NCI-H1436 treated with DMSO at 0.1 percent for 48 hours (cell line): Measurements from ENCODE around the gene ERCC6.

Experiments
- DNase-seq: peaks from one replicate; lab custom pipeline; 2025; lab: John Stamatoyannopoulos, UW

Gene ERCC6

GRCh38 chr10:49549640-49550346 lies 10.9 kb upstream of the ERCC6 start:
- no peak for DNase-seq

DNA sequence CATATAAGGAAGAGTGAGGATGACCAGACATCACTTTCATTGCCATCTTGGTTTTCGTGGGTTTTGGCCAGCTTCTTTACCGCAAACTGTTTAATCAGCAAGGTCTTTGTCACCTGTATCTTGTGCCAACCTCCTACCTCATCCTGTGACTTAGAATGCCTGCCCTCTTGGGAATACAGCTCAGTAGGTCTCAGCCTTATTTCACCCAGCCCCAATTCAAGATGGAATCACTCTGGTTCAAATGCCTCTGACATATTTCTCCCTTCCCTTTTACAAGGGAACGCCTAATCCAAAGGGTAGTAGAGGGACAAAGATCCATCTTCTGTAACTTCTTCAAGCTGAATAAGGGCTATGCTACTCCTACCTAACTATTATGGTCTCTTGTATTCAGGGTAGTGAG lies 4.7 kb upstream of the ERCC6 start:
- no peak for DNase-seq

GRCh38 chr10:49542353-49542752 lies 3.4 kb upstream of the ERCC6 start:
- no peak for DNase-seq

DNA sequence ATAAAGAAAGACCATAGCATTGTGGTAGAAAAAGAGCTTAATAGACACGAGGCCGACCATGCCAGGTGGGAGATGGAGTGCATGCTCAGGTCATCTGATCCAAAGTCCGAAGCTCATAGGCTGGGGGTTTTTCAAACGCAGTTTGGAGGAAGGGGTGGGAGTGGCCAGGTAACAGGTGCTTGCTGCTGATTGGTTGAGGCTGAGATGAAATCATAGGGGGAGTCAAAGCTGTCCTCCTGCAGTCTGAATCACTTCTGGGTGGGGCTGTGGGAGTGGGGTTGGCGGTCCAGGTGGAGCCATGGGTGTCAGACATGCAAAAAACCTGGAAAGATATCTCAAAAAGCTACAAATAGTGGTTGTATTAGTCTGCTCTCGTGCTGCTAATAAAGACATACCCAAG lies 2.8 kb upstream of the ERCC6 start:
- no peak for DNase-seq

- no peak for DNase-seq
Observed at GRCh38 chr10:49540056-49540797, 1.3 kb upstream of the ERCC6 start.

DNA sequence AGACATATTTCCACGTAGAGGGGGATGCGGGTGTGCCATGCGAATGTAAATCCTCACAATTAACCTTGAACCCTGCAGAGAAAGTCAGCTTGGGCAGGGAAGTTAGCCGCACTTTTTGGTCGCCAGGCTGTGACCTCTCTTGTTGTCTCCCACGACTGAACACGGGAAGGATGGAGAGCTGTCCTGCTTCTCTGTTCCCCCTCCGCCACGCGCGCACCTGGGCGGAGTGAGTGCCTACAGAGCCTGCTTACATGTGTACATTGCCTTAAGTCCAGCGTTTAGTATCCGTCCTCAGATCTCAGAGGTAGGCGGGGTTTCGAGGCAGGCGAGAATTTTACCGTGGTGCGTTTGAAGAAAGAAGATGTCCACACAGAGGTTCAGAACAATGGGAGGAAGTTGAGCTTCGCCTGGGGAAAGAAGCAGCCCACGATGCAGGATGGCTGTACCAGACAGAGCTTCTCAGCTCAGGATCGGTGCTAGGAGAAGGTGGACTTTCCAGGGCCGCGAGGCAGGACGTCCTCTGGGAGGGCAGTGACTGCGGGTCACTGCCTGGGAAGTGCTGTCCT lies 482 bp upstream of the ERCC6 start:
- DNase-seq: no peak

DNA sequence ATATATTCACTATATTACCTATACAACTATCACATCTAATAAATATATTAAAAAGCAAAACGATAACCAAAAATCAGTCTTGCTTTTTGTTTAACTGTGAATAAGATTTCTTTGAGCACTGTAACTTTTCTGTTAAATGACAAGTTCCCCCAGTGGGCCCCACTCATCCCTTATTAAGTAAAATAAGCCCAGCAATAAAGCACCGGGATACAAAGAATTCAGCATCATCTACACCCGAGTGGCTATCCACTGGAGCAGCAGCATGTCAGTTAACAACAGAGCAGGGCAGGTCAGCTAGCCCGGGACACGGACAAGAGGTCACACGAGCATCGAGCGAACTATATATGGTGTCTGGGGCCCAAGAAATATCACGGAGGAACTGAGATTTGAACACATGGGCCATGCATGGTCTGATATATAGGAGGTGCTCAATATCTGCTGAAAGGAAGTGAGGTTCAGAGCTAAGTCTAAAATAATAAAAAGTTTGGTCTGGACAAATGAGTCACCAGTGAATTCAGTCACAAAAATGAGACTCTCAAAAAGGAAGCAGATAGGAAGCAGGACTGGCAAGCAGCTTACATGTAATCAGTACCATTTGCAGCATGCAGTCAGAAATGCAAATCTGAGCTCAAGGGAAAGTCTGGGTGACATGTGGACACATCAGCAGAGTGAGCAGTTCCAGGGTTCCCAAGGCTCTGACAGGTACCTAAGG lies 4.1 kb downstream of the ERCC6 start:
- DNase-seq: no peak

GRCh38 chr10:49532461-49532860 lies 6.5 kb downstream of the ERCC6 start:
- DNase-seq: no peak

DNA sequence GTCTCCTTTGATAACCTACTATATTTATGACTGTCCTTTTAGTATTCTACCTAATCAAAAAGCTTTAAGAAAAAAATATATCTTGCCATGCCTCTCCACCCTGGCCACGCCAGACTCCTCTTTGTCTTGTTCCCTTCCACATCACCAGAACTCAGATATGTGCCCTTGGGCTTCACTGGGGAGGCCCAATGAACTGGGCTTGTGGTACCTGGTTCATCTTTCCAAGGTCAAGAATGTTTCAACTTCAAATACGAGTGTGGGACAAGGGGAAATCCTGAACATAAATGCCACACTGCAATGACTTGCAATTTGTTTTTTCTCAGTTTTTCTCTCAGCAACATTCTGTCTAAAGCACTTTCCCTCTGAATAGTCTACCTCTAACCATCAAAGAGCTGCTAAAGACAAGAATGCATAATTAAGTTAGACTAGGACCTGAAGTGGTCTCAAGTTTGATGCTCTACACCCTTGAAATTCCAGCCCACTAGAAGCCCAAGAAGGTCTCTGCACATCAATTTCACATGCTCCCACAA lies 9.9 kb downstream of the ERCC6 start:
- DNase-seq: no peak

DNA sequence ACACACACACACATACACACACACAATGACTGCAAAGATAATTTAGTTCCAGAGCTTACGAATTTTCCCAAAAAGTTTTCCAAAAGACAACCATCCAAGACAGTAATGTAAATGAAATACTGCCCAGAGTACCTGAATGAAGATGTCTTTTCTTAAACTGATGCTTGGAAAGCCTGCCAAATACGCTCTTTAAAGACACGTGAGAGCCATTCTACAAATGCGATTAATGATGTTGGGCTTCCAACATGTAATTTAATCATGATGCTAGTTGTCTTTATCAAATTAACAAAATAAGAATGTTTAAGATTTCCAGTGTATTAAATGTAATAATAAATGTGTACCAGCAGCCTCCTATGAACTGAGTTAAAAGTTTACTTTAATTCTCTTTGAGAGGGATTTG lies 11.1 kb downstream of the ERCC6 start:
- DNase-seq: no peak

DNA sequence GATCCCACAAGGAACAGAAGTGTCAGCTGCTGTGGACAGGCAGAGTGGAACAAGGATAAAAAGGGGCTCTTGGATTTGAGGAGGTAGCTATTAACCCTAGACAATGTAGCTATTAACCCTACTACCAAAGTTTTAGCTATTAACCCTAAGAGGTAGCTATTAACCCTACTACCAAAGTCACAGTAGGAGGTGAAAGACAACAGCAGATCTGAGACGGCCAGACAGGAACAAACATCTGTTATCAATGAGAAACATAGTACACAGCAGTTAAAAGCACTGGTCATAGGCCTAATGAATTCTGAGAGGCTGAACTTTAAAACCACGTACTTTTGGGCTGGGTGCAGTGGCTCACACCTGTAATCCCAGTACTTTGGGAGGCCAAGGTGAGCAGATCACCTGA lies 11.9 kb downstream of the ERCC6 start:
- no peak for DNase-seq

GRCh38 chr10:49526619-49527018 lies 12.3 kb downstream of the ERCC6 start:
- no peak for DNase-seq

DNA sequence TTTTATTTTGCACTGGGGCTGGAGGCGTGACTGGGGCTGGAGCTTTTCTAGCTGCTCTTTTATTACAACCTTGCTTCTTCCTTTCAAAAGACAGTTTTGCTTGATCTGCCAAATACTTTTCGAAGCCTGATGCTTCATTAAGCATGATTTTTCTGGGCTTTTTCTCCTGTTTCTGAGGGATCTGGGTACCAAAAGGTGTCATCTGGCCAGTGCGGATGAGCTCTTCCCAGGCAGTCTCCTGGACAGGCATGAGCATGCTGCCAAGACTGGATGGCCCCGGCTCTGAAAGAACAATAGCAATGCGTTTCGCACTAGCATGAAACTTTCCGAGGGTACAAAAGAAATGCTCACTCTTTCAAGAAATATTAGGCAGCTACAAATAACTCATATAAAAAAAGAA lies 14.4 kb downstream of the ERCC6 start:
- no peak for DNase-seq

DNA sequence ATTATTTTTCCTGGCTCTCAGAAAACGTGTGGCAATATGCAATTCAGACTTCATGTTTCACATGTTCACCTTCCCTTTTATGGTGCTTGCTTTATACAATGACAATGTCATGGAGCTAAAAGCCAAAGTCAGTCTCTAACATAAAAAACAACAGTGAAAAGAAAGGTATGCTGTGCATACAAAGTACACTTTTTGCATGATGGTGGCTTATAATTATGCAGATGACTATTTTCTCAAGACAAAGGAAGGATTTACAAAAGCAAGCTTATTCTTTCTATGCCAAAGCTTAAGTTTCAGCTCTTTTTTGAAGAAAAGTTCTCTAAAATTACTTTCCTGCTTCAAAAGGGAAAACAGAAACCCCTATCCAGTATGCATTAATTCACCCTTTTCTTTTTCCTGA lies 15.6 kb downstream of the ERCC6 start:
- no peak for DNase-seq

DNA sequence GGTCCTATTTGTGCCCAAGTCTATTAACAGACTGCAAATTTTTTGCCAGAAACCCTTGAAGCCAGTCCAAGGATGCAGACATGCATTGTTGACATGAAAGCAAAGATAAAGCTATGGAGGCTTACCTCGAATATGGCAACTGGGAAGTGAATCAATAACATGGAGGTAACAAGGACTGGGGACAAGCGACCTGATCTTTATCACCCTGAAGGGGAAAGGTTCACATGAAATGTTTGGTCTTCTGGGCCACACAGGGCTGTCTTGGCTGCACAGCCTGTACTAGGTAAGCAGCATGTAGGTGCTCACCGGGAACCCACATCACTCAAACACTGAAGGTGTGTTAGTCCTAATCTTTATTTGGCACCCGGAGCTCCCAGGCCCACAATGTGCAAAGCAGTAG lies 17.9 kb downstream of the ERCC6 start:
- no peak for DNase-seq

DNA sequence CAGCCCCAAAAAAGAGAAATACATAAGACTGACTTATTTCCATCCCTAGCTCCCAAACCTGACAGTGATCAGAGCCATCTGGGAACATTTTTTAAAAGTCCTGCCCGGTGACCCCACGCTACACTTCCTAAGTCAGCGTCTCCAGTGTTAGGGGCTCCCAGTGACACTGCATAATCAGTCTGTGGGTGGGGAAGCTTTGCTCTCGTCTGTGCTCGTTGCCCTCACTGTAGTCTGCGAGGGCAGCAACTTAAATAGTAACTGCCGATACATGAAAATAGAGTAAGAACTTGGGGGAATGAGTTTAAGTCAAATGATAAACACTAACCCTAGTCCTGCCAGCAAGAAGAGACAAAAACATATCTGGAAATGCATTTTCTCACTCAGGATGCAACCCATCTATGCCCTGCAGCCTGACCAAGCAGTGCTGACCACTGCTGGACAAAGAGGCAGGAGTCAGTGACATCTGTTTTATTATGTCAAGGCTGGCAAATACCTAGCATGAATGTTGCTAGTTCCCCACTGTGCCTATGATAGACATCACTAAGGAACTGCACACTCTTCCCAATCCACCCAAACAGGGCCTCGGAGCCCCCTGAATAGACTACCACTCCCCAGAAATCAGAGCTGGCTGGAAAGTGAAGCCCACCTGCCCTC lies 18.7 kb downstream of the ERCC6 start:
- no peak for DNase-seq

DNA sequence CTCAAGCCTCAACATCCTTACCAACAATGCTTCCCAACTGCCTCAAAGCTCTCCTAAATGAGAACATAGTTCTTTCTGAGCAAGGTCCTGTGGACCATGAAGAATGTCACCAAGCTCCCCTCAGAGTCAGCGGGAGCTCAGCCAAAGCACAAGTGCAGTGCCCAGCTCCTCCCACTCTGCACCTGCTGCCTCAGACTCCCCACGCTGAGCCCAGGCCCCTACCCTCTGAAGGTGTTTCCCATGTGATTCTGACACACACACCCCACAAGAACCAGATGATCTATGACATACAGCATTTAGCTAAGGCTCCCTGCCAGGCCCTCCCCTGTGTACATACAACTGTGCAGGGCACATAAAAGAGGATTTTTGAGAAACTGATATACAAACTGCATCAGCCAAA lies 19.2 kb downstream of the ERCC6 start:
- DNase-seq: no peak

DNA sequence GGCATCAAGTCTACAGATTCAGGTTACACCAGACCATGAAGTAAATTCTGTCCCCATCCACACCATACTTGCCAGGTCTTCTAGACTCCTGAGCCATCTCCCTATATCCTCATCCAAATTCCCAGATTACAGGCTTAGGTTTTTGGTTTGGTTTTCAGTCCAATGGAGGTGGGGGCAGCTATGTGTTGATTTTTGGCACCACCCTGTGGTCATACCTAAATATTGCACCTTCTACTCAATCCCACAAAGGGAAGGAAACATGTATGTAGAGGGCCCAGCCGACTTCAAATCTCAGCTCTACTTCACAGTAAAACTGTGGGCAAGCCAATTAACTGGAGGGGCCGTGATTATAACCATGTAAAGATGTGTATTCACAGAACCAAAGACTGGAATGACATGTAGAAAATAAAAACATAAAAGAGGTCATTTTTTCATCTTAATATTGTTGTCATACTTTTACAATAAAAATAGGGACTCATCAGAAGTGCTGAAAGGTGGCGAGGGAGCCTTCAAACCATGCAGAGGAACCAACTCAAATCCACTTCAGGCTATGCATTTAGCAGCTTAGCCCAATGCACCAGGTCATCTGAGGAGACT lies 19.8 kb downstream of the ERCC6 start:
- no peak for DNase-seq

GRCh38 chr10:49518566-49518965 lies 20.4 kb downstream of the ERCC6 start:
- DNase-seq: no peak

DNA sequence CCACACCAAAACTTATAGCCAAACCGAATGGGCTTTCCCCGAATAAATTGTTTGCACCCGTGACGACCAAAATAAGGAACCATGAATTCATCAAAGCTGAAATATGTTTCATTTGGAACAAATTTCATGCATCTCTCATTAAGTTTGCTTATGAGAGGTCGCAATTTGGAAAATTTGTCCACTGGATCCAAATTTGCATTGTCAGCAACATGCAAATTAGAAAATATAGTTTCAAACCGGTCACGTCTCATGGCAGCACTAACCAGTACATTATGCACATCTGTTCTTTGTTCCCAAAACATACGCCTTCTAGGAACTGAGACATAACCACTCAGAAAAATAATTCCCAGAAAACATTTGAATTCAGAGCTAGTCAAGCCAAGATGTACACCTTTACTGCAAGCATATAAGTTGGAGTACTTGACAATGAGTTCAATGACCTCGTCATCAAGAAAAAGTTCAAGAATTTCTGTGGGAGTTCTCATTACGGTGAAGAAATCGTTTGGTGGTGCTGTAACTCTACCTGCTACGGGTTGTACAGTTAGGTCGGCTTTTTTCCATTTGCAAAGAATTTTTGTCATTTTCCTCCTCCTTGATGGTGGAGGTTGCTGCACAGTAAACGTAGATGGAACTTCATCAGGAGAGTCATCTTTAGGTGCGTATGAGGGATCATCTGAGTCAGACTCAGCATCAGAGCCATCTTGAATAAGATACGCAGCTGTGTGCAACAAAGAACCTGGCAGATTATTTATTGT lies 22.5 kb downstream of the ERCC6 start:
- DNase-seq: no peak
